H1 (cell line): Measurements from ENCODE around the gene S100A12.

ENCODE experiments used
- CREB1 ChIP-seq: IDR thresholded peaks from 2 replicates; pipeline ENCODE4 v1.6.1; 2012; ENCODE audit warnings: inconsistent platforms
- TF ChIP-seq, protein P1 (sequence below), 3 experiments: IDR thresholded peaks; 1 replicate in 2 of 3; 2 replicates in 1 of 3; pipeline versions ENCODE4 v1.5.1 to v1.6.1; 2011; ENCODE audit warnings: low read length in 3 of 3, mild to moderate bottlenecking in 3 of 3, inconsistent platforms in 2 of 3, low read depth in 1 of 3, moderate library complexity in 1 of 3; ENCODE audit not compliant: insufficient read depth in 1 of 3; ENCODE audit errors: control extremely low read depth in 1 of 3

DNA sequence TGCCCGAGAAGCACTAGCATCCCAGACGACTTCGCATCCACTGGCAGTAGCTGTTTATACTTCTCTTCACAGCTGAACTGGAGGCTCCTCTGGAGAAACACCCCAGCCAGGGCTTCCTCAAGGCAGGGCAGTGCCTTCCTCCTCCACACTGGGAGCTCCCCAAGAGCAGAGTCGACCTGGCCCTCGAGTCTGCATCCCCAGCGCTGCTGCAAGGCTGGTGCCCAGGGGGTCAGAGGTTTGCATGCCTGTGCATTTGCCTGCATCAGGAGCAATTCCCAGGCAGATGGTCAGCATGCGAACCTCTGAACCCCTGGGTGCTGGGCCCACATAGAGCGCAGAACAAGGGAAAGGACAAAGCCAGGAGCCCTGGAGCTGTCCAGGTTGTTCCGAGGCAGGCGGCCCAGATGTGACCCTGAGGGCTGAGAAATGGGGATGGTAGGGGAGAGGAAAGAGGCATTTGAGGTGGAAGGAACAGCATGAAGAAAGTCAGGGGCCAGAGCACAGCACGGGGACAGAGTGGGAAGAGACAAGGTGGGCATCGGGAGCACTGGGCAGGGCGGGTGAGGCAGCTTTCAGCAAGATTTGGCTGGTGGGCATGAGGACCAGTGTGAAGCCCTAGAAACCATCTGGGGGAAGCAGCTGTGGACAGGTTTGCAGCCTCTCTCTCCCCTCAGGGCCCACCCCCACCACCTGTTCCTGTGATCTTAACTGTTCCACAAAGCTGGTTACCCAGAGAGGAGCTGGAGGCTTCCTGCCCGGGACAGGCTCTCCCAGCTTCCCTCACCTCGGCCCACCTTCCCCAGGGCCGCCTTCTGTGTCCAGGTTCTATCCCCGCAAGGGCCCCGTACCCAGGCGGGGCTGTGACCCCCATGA lies 21.9 kb upstream of the S100A12 start:
- TF ChIP-seq CREB1, result no peak
- TF ChIP-seq, protein P1, sequence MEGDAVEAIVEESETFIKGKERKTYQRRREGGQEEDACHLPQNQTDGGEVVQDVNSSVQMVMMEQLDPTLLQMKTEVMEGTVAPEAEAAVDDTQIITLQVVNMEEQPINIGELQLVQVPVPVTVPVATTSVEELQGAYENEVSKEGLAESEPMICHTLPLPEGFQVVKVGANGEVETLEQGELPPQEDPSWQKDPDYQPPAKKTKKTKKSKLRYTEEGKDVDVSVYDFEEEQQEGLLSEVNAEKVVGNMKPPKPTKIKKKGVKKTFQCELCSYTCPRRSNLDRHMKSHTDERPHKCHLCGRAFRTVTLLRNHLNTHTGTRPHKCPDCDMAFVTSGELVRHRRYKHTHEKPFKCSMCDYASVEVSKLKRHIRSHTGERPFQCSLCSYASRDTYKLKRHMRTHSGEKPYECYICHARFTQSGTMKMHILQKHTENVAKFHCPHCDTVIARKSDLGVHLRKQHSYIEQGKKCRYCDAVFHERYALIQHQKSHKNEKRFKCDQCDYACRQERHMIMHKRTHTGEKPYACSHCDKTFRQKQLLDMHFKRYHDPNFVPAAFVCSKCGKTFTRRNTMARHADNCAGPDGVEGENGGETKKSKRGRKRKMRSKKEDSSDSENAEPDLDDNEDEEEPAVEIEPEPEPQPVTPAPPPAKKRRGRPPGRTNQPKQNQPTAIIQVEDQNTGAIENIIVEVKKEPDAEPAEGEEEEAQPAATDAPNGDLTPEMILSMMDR (IDR thresholded peaks at IDR 0.05; ENCODE audit: control extremely low read depth in 1 of 3, insufficient read depth in 1 of 3, low read depth in 1 of 3, low read length in 3 of 3), result no peak
